Small intestine (tissue), 7 donors: ENCODE data around the gene BSG. TPM values are rescaled to one million over a fixed set of nuclear protein-coding genes. Genes with fewer than 3 reads are reported as not detected.

Experiments
- DNase-seq, 2 donors: peaks; one replicate each; pipeline versions ENCODE4 v3.0.0 to v3.0.0-alpha.2; 2013
- FAIRE-seq: peaks from 2 replicates; lab custom pipeline; 2012; peaks lifted over from hg19 to GRCh38; lab: Jason Lieb, UNC
- H3K27ac ChIP-seq, 3 donors: one replicate each; pipeline ENCODE4 v1.5.1; 2013; ENCODE audit warnings: low read length in 2 of 3, mild to moderate bottlenecking in 2 of 3, control low read depth in 1 of 3, inconsistent platforms in 1 of 3, low read depth in 1 of 3, moderate library complexity in 1 of 3
- H3K27me3 ChIP-seq, 3 donors: one replicate each; pipeline ENCODE4 v1.6.1; 2013; ENCODE audit warnings: low read length in 3 of 3, inconsistent platforms in 1 of 3; ENCODE audit not compliant: control insufficient read depth in 3 of 3, insufficient read depth in 3 of 3
- H3K36me3 ChIP-seq, 3 donors: one replicate each; pipeline ENCODE4 v1.6.1; 2013; ENCODE audit warnings: low read length in 3 of 3, inconsistent platforms in 1 of 3, low read depth in 1 of 3, mild to moderate bottlenecking in 1 of 3, moderate library complexity in 1 of 3; ENCODE audit not compliant: control insufficient read depth in 3 of 3, insufficient read depth in 2 of 3
- H3K4me1 ChIP-seq, 3 donors: one replicate each; pipeline ENCODE4 v1.6.1; 2013; ENCODE audit warnings: low read length in 2 of 3, inconsistent platforms in 1 of 3, low read depth in 1 of 3, mild to moderate bottlenecking in 1 of 3, moderate library complexity in 1 of 3; ENCODE audit not compliant: control insufficient read depth in 3 of 3, insufficient read depth in 2 of 3
- H3K4me3 ChIP-seq, 3 donors: one replicate each; pipeline ENCODE4 v1.5.1; 2013; ENCODE audit warnings: low read length in 3 of 3, control low read depth in 1 of 3, inconsistent platforms in 1 of 3, low read depth in 1 of 3, mild to moderate bottlenecking in 1 of 3, moderate library complexity in 1 of 3
- H3K9me3 ChIP-seq, 2 donors: one replicate each; pipeline ENCODE4 v1.6.1; 2013; ENCODE audit warnings: low read depth in 1 of 2, low read length in 1 of 2; ENCODE audit not compliant: control insufficient read depth in 2 of 2, insufficient read depth in 1 of 2
- WGBS, 3 donors: extraction: QIAGEN DNeasy Blood & Tissue Kit; methylation state at CpG; one replicate each; pipeline ENCODE4 v1.1.7; 2013; 5-methylcytosine and 5-hydroxymethylcytosine counted together
- polyA plus RNA-seq, 4 donors: library from polyadenylated mRNA; stranded (reverse) in 3 of 4; unstranded in 1 of 4; fragments of 200-250 nt in 3 of 4; fragments of 120-200 nt in 1 of 4; gene quantifications; one replicate each; pipeline versions ENCODE4 v1.2.1 to v1.2.3, GENCODE V29; 2013
- donor health status: healthy with polysubstance abuse.
- donor health status: control.
- donor health status: control.
- donor health status: Bipolar disorder and iron deficiency.
- donor health status: healthy.

Gene BSG
- polyA plus RNA-seq, 4 donors = 208 to 454 (median 374) TPM

GRCh38 chr19:558770-559439, 13.5 kb upstream of the BSG start:
- H3K36me3 ChIP-seq = no peaks in the 10 kb centered on the region
- H3K27me3 ChIP-seq = no peaks in the 10 kb centered on the region
- WGBS, 3 donors = 51 to 58% (median 54%) methylated on average over 20 to 21 of the region's 21 CpGs
- no peak overlapping the region for H3K4me3 ChIP-seq
- no peaks in the 10 kb centered on the region for H3K9me3 ChIP-seq
- H3K4me1 ChIP-seq = no peaks in the 10 kb centered on the region
- H3K27ac ChIP-seq = peak overlapping the region in 1 of 3 donors; percentile 58
- DNase-seq = no peak
- no peak for FAIRE-seq

GRCh38 chr19:560121-560520, 12.3 kb upstream of the BSG start:
- Histone ChIP-seq H3K36me3 (no peaks in the 10 kb centered on the region), H3K27ac (no peak overlapping the region), H3K27me3 (no peaks in the 10 kb centered on the region), H3K4me1 (no peaks in the 10 kb centered on the region), H3K9me3 (no peaks in the 10 kb centered on the region), H3K4me3 (no peak overlapping the region)
- DNase-seq (no peak), FAIRE-seq (no peak)
- WGBS, 3 donors = 74 to 84% (median 83%) methylated on average over 12 of the region's 12 CpGs

- WGBS, 3 donors = 73 to 93% (median 78%) methylated on average over 17 to 19 of the region's 19 CpGs
- Histone ChIP-seq H3K9me3 (peaks cover 0 to 4% of the 10 kb centered on the region in 2 donors), H3K27ac (no peak overlapping the region), H3K27me3 (no peaks in the 10 kb centered on the region), H3K4me3 (no peak overlapping the region), H3K36me3 (peaks cover 0 to 7% (median 0%) of the 10 kb centered on the region in 3 donors), H3K4me1 (peaks cover 0 to 3% (median 0%) of the 10 kb centered on the region in 3 donors)
- DNase-seq = no peak
- no peak for FAIRE-seq
These were observed 6.0 kb upstream of the BSG start for GRCh38 chr19:566403-566802.

GRCh38 chr19:566844-567243, 5.6 kb upstream of the BSG start:
- Histone ChIP-seq H3K27me3 (no peaks in the 10 kb centered on the region), H3K27ac (no peak overlapping the region), H3K4me3 (no peak overlapping the region), H3K36me3 (peaks cover 0 to 7% (median 0%) of the 10 kb centered on the region in 3 donors), H3K4me1 (peaks cover 0 to 3% (median 0%) of the 10 kb centered on the region in 3 donors), H3K9me3 (peaks cover 0 to 4% of the 10 kb centered on the region in 2 donors)
- 76 to 90% (median 83%) methylated on average over 12 to 16 of the region's 16 CpGs for WGBS, 3 donors
- DNase-seq = no peak
- no peak for FAIRE-seq

- no peak for DNase-seq
- H3K27me3 ChIP-seq = no peaks in the 10 kb centered on the region
- FAIRE-seq = no peak
- H3K4me1 ChIP-seq = peaks cover 0 to 3% (median 0%) of the 10 kb centered on the region in 3 donors
- peaks cover 0 to 4% of the 10 kb centered on the region in 2 donors for H3K9me3 ChIP-seq
- H3K36me3 ChIP-seq = peaks cover 0 to 7% (median 0%) of the 10 kb centered on the region in 3 donors
- 93 to 95% (median 93%) methylated on average over 19 to 22 of the region's 22 CpGs for WGBS, 3 donors
- no peak overlapping the region for H3K27ac ChIP-seq
- H3K4me3 ChIP-seq = no peak overlapping the region
These were observed 5.0 kb upstream of the BSG start for GRCh38 chr19:567296-567900.

- Histone ChIP-seq H3K27ac (no peak overlapping the region), H3K4me3 (no peak overlapping the region), H3K36me3 (peaks cover 0 to 13% (median 0%) of the 10 kb centered on the region in 3 donors), H3K4me1 (peaks cover 3 to 20% (median 9%) of the 10 kb centered on the region in 3 donors), H3K27me3 (no peaks in the 10 kb centered on the region), H3K9me3 (peaks cover 0 to 4% of the 10 kb centered on the region in 2 donors)
- no peak for DNase-seq
- no peak for FAIRE-seq
- WGBS, 3 donors = 56 to 74% (median 66%) methylated on average over 17 to 21 of the region's 25 CpGs
These were observed 2.1 kb upstream of the BSG start for GRCh38 chr19:570251-570686.

- Histone ChIP-seq H3K27ac (peak overlapping the region; percentile 60 to 96 (median 76)), H3K9me3 (peaks cover 0 to 4% of the 10 kb centered on the region in 2 donors), H3K36me3 (peaks cover 0 to 17% (median 0%) of the 10 kb centered on the region in 3 donors), H3K4me3 (peak overlapping the region; percentile 19 to 79 (median 58)), H3K4me1 (peaks cover 3 to 27% (median 12%) of the 10 kb centered on the region in 3 donors), H3K27me3 (no peaks in the 10 kb centered on the region)
- DNase-seq = peak; percentile 62 to 79
- FAIRE-seq = no peak
- 1 to 6% (median 2%) methylated on average over 40 to 45 of the region's 45 CpGs for whole genome bisulfite sequencing, 3 donors
These were observed 1.3 kb upstream of the BSG start for GRCh38 chr19:570937-571565.

GRCh38 chr19:571566-571974, 826 bp upstream of the BSG start:
- Histone ChIP-seq H3K4me3 (peak overlapping the region; percentile 19 to 79 (median 58)), H3K4me1 (peaks cover 3 to 30% (median 12%) of the 10 kb centered on the region in 3 donors), H3K9me3 (peaks cover 0 to under 1% of the 10 kb centered on the region in 2 donors), H3K27me3 (no peaks in the 10 kb centered on the region), H3K36me3 (peaks cover 0 to 18% (median 0%) of the 10 kb centered on the region in 3 donors), H3K27ac (peak overlapping the region; percentile 60 to 96 (median 76))
- WGBS, 3 donors = 1% methylated on average over 14 of the region's 14 CpGs
- FAIRE-seq (no peak), DNase-seq (peak in 1 of 2 donors; percentile 37)
